Fibroblast of skin of left biceps (primary cell): Measurements from ENCODE around the gene MINDY3.

Experiments
- DNase-seq, 2 experiments: peaks; one replicate each; pipeline ENCODE4 v3.0.0-alpha.2; 2013; ENCODE audit warnings: low read depth in 2 of 2

The MINDY3 gene

GRCh38 chr10:15738270-15738925 is 121.9 kb downstream of the MINDY3 start:
- peak in 1 of 2 experiments; percentile 16 for DNase-seq

GRCh38 chr10:15737656-15738055 is 122.7 kb downstream of the MINDY3 start:
- DNase-seq, result no peak

- DNase-seq, result peak in 1 of 2 experiments; percentile 21
Observed at GRCh38 chr10:15735763-15736162, 124.5 kb downstream of the MINDY3 start.

GRCh38 chr10:15730341-15730740 is 130.0 kb downstream of the MINDY3 start:
- no peak for DNase-seq

- no peak for DNase-seq
Observed at GRCh38 chr10:15729890-15730289, 130.4 kb downstream of the MINDY3 start.
